Fibroblast of skin of right biceps (primary cell): Measurements from ENCODE around the gene ZNF563.

Experiments
- DNase-seq: peaks from one replicate; pipeline ENCODE4 v3.0.0-alpha.2; 2013

Gene ZNF563

GRCh38 chr19:12294249-12295158 is 38.9 kb downstream of the ZNF563 start, which contains the start of gene ZNF44:
Gene ZNF44 (minus strand): TSS chr19:12294883. CDS start chr19:12294694, 189 bp downstream.
- DNase-seq = peak; percentile 94

GRCh38 chr19:12293777-12294248 is 39.6 kb downstream of the ZNF563 start:
- peak; percentile 47 for DNase-seq

DNA sequence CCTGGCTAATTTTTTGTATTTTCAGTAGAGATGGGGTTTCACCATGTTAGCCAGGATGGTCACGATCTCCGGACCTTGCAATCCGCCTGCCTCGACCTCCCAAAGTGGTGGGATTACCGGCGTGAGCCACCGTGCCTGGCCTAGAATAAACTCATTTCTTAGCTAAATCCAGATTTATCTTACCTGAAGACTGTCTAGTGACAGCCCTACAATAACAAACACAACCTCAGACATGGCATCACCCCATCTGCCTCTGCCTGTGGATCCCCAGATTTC is 43.7 kb downstream of the ZNF563 start:
- no peak for DNase-seq

DNA sequence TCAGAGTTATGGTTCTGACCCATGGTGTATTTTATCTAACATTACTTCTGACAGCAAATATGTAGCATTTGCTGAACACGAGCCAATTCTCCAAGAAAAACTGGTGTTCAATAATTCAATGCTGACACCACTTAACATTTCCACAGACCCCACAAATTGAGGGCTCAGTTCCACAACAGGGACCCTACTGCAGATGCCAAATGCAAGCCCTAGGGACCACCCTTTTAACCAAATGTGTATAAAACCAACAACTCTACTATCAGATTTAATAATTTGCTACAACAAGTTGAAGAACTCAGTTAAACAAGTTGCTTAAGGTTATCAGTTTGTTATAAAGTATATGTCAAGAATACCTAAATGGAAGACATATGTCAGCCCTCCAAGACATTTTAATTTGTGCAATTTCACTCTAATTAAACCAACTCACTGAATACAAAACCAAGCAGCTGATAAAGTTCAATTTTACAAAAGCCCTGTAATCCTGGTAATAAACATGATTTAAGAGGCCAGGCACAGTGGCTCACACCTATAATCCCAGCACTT is 45.4 kb downstream of the ZNF563 start:
- no peak for DNase-seq

DNA sequence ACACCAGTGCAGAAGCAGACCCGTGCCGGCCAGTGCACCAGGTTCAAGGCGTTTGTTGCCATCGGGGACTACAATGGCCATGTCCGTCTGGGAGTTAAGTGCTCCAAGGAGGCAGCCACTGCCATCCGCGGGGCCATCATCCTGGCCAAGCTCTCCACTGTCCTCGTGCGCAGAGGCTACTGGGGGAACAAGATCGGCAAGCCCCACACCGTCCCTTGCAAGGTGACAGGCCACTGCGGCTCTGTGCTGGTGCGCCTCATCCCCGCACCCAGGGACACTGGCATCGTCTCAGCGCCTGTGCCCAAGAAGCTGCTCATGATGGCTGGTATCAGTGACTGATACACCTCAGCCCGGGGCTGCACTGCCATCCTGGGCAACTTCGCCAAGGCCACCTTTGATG is 48.8 kb downstream of the ZNF563 start:
- no peak for DNase-seq

- no peak for DNase-seq
Measured at GRCh38 chr19:12284226-12284625, 49.2 kb downstream of the ZNF563 start.

DNA sequence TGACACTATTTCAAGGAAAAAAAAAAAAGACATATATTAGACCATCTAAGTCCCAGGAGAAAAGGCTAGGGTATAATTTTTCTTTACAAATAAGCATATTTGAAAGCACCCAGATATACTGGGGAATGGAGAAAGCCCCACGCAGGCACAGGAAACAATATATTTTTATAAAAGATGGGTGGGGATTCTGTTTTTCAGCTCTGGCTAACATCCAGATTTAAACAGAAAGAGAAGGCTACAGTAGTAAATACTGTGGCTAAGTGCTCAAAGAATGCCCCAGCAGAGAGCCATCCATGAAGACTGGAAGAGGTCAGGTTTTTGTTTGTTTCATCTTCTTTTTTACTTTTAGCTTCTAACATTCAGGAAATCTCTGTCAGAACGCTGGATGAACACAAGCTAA is 54.7 kb downstream of the ZNF563 start:
- DNase-seq = no peak

GRCh38 chr19:12272980-12273901 is 60.2 kb downstream of the ZNF563 start:
- no peak for DNase-seq

- no peak for DNase-seq
Measured at GRCh38 chr19:12272386-12272785, 61.0 kb downstream of the ZNF563 start.

DNA sequence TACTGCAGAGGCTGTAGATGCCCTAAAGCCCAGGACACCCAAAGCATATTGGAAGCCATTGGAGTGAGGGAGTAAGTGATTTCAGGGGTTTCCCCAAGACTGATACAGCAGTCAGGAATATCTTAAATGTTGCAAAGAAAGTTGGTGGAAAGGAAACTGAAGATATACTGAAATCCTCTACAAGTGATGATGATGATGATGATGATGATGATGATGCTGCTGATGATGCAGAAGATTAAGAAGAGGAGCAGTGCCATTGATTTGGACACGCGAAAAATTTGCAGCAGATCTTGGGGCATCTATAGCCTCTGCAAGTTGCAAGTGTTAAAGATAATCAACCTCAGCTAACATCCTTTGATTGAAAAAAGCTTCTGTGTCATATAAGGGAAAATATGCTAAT is 62.6 kb downstream of the ZNF563 start:
- no peak for DNase-seq
